Measurements from ENCODE around the gene EID1.
"Not testable (repeated sequence)": the region's sequence is repeated elsewhere in the genome, so short reads cannot be mapped to it uniquely, and the experiment has no call there.

The EID1 gene

GRCh38 chr15:48893311-48893710 lies 15.4 kb downstream of the EID1 start:
- Histone ChIP-seq H3K27me3 (ENCODE audit: insufficient read depth, low read length) (no peaks in the 10 kb centered on the region), H3K36me3 (ENCODE audit: insufficient read depth, low read depth, low read length) (no peaks in the 10 kb centered on the region), H3K9me3 (ENCODE audit: insufficient read depth, low read depth, low read length) (no peaks in the 10 kb centered on the region), H3K9ac (ENCODE audit: low read depth, low read length) (no peak overlapping the region), H3K4me1 (ENCODE audit: insufficient read depth, low read length) (peaks cover 7% of the 10 kb centered on the region; the same call in 1 of the 2 replicates), H3K4me3 (ENCODE audit: low read length) (no peak overlapping the region), H3K27ac (ENCODE audit: low read length) (no peak overlapping the region)

GRCh38 chr15:48896869-48897814 lies 19.2 kb downstream of the EID1 start:
- H3K36me3 ChIP-seq (ENCODE audit: insufficient read depth, low read depth, low read length): no peaks in the 10 kb centered on the region
- peaks cover 7% of the 10 kb centered on the region; the same call in 1 of the 2 replicates for H3K4me1 ChIP-seq (ENCODE audit: insufficient read depth, low read length)
- H3K27ac ChIP-seq (ENCODE audit: low read length): no peak overlapping the region
- H3K4me3 ChIP-seq (ENCODE audit: low read length): no peak overlapping the region
- peak overlapping the region; percentile 17; the same call in 1 of the 2 replicates for H3K9ac ChIP-seq (ENCODE audit: low read depth, low read length)
- no peaks in the 10 kb centered on the region for H3K9me3 ChIP-seq (ENCODE audit: insufficient read depth, low read depth, low read length)
- H3K27me3 ChIP-seq (ENCODE audit: insufficient read depth, low read length): no peaks in the 10 kb centered on the region

GRCh38 chr15:48898032-48898431 lies 20.1 kb downstream of the EID1 start:
- no peaks in the 10 kb centered on the region for H3K27me3 ChIP-seq (ENCODE audit: insufficient read depth, low read length)
- peaks cover 7% of the 10 kb centered on the region; the same call in 1 of the 2 replicates for H3K4me1 ChIP-seq (ENCODE audit: insufficient read depth, low read length)
- no peaks in the 10 kb centered on the region for H3K9me3 ChIP-seq (ENCODE audit: insufficient read depth, low read depth, low read length)
- H3K27ac ChIP-seq (ENCODE audit: low read length): no peak overlapping the region
- no peak overlapping the region for H3K4me3 ChIP-seq (ENCODE audit: low read length)
- H3K9ac ChIP-seq (ENCODE audit: low read depth, low read length): no peak overlapping the region
- no peaks in the 10 kb centered on the region for H3K36me3 ChIP-seq (ENCODE audit: insufficient read depth, low read depth, low read length)

GRCh38 chr15:48898446-48898845 lies 20.5 kb downstream of the EID1 start:
- Histone ChIP-seq H3K9ac (ENCODE audit: low read depth, low read length) (no peak overlapping the region), H3K36me3 (ENCODE audit: insufficient read depth, low read depth, low read length) (no peaks in the 10 kb centered on the region), H3K4me1 (ENCODE audit: insufficient read depth, low read length) (peaks cover 7% of the 10 kb centered on the region; the same call in 1 of the 2 replicates), H3K27me3 (ENCODE audit: insufficient read depth, low read length) (no peaks in the 10 kb centered on the region), H3K27ac (ENCODE audit: low read length) (no peak overlapping the region), H3K4me3 (ENCODE audit: low read length) (no peak overlapping the region), H3K9me3 (ENCODE audit: insufficient read depth, low read depth, low read length) (no peaks in the 10 kb centered on the region)

- Histone ChIP-seq H3K4me1 (ENCODE audit: insufficient read depth, low read length) (peaks cover 7% of the 10 kb centered on the region; the same call in 1 of the 2 replicates), H3K9ac (ENCODE audit: low read depth, low read length) (no peak overlapping the region), H3K27me3 (ENCODE audit: insufficient read depth, low read length) (no peaks in the 10 kb centered on the region), H3K27ac (ENCODE audit: low read length) (no peak overlapping the region), H3K4me3 (ENCODE audit: low read length) (no peak overlapping the region), H3K9me3 (ENCODE audit: insufficient read depth, low read depth, low read length) (no peaks in the 10 kb centered on the region), H3K36me3 (ENCODE audit: insufficient read depth, low read depth, low read length) (no peaks in the 10 kb centered on the region)
Measured at GRCh38 chr15:48899793-48900192, 21.9 kb downstream of the EID1 start.

GRCh38 chr15:48904758-48905157 lies 26.8 kb downstream of the EID1 start:
- H3K4me1 ChIP-seq (ENCODE audit: insufficient read depth, low read length): no peaks in the 10 kb centered on the region
- H3K27me3 ChIP-seq (ENCODE audit: insufficient read depth, low read length): no peaks in the 10 kb centered on the region
- no peak overlapping the region for H3K4me3 ChIP-seq (ENCODE audit: low read length)
- H3K9me3 ChIP-seq (ENCODE audit: insufficient read depth, low read depth, low read length): no peaks in the 10 kb centered on the region
- no peak overlapping the region for H3K27ac ChIP-seq (ENCODE audit: low read length)
- H3K9ac ChIP-seq (ENCODE audit: low read depth, low read length): no peak overlapping the region
- H3K36me3 ChIP-seq (ENCODE audit: insufficient read depth, low read depth, low read length): no peaks in the 10 kb centered on the region

- Histone ChIP-seq H3K4me1 (ENCODE audit: insufficient read depth, low read length) (no peaks in the 10 kb centered on the region), H3K27me3 (ENCODE audit: insufficient read depth, low read length) (no peaks in the 10 kb centered on the region), H3K27ac (ENCODE audit: low read length) (no peak overlapping the region), H3K9ac (ENCODE audit: low read depth, low read length) (no peak overlapping the region), H3K9me3 (ENCODE audit: insufficient read depth, low read depth, low read length) (no peaks in the 10 kb centered on the region), H3K4me3 (ENCODE audit: low read length) (no peak overlapping the region), H3K36me3 (ENCODE audit: insufficient read depth, low read depth, low read length) (no peaks in the 10 kb centered on the region)
Measured at GRCh38 chr15:48905216-48905615, 27.3 kb downstream of the EID1 start.

- Histone ChIP-seq H3K27ac (ENCODE audit: low read length) (no peak overlapping the region), H3K27me3 (ENCODE audit: insufficient read depth, low read length) (no peaks in the 10 kb centered on the region), H3K9me3 (ENCODE audit: insufficient read depth, low read depth, low read length) (no peaks in the 10 kb centered on the region), H3K4me1 (ENCODE audit: insufficient read depth, low read length) (no peaks in the 10 kb centered on the region), H3K9ac (ENCODE audit: low read depth, low read length) (no peak overlapping the region), H3K4me3 (ENCODE audit: low read length) (no peak overlapping the region), H3K36me3 (ENCODE audit: insufficient read depth, low read depth, low read length) (no peaks in the 10 kb centered on the region)
Measured at GRCh38 chr15:48905847-48906246, 27.9 kb downstream of the EID1 start.

- not testable (repeated sequence) for H3K27me3 ChIP-seq (ENCODE audit: insufficient read depth, low read length); H3K9me3 ChIP-seq (ENCODE audit: insufficient read depth, low read depth, low read length); H3K4me1 ChIP-seq (ENCODE audit: insufficient read depth, low read length); H3K27ac ChIP-seq (ENCODE audit: low read length); H3K4me3 ChIP-seq (ENCODE audit: low read length); H3K36me3 ChIP-seq (ENCODE audit: insufficient read depth, low read depth, low read length); H3K9ac ChIP-seq (ENCODE audit: low read depth, low read length)
Measured at GRCh38 chr15:48909313-48909712, 31.4 kb downstream of the EID1 start.

GRCh38 chr15:48910554-48910953 lies 32.6 kb downstream of the EID1 start:
- H3K27ac ChIP-seq (ENCODE audit: low read length); H3K4me1 ChIP-seq (ENCODE audit: insufficient read depth, low read length); H3K27me3 ChIP-seq (ENCODE audit: insufficient read depth, low read length); H3K4me3 ChIP-seq (ENCODE audit: low read length); H3K36me3 ChIP-seq (ENCODE audit: insufficient read depth, low read depth, low read length); H3K9ac ChIP-seq (ENCODE audit: low read depth, low read length); H3K9me3 ChIP-seq (ENCODE audit: insufficient read depth, low read depth, low read length): not testable (repeated sequence)

- no peaks in the 10 kb centered on the region for H3K36me3 ChIP-seq (ENCODE audit: insufficient read depth, low read depth, low read length)
- H3K4me1 ChIP-seq (ENCODE audit: insufficient read depth, low read length): no peaks in the 10 kb centered on the region
- no peak overlapping the region for H3K4me3 ChIP-seq (ENCODE audit: low read length)
- H3K27ac ChIP-seq (ENCODE audit: low read length): no peak overlapping the region
- H3K9ac ChIP-seq (ENCODE audit: low read depth, low read length): no peak overlapping the region
- no peaks in the 10 kb centered on the region for H3K27me3 ChIP-seq (ENCODE audit: insufficient read depth, low read length)
- no peaks in the 10 kb centered on the region for H3K9me3 ChIP-seq (ENCODE audit: insufficient read depth, low read depth, low read length)
Measured at GRCh38 chr15:48913141-48913540, 35.2 kb downstream of the EID1 start.

GRCh38 chr15:48914717-48915116 lies 36.8 kb downstream of the EID1 start:
- no peak overlapping the region for H3K27ac ChIP-seq (ENCODE audit: low read length)
- H3K9ac ChIP-seq (ENCODE audit: low read depth, low read length): no peak overlapping the region
- no peak overlapping the region for H3K4me3 ChIP-seq (ENCODE audit: low read length)
- H3K27me3 ChIP-seq (ENCODE audit: insufficient read depth, low read length): no peaks in the 10 kb centered on the region
- H3K9me3 ChIP-seq (ENCODE audit: insufficient read depth, low read depth, low read length): no peaks in the 10 kb centered on the region
- no peaks in the 10 kb centered on the region for H3K4me1 ChIP-seq (ENCODE audit: insufficient read depth, low read length)
- no peaks in the 10 kb centered on the region for H3K36me3 ChIP-seq (ENCODE audit: insufficient read depth, low read depth, low read length)
